Left ventricle myocardium inferior (tissue), 1 donor: ENCODE data around the gene SCAF8. TPM values are rescaled to one million over a fixed set of nuclear protein-coding genes. Genes with fewer than 3 reads are reported as not detected.

Source experiments
- DNase-seq: peaks from one replicate; pipeline ENCODE4 v3.0.0-alpha.2; 2020
- H3K27ac ChIP-seq: fragments of 200-600 bp; replicated peaks from 2 replicates; pipeline ENCODE4 v1.8.0; 2021
- H3K27me3 ChIP-seq: fragments of 200-600 bp; 2 replicates; pipeline ENCODE4 v1.8.0; 2021; ENCODE audit warnings: low read depth
- H3K36me3 ChIP-seq: fragments of 200-600 bp; 2 replicates; pipeline ENCODE4 v1.8.0; 2021
- H3K4me1 ChIP-seq: fragments of 200-600 bp; 2 replicates; pipeline ENCODE4 v1.8.0; 2021
- H3K4me3 ChIP-seq: fragments of 200-600 bp; 2 replicates; pipeline ENCODE4 v1.8.0; 2021; ENCODE audit warnings: mild to moderate bottlenecking, moderate library complexity
- H3K9me3 ChIP-seq: fragments of 200-600 bp; replicated peaks from 2 replicates; pipeline ENCODE4 v1.8.0; 2021
- CTCF ChIP-seq: fragments of 200-600 bp; IDR thresholded peaks from 2 replicates; pipeline ENCODE4 v1.8.0; 2021; ENCODE audit warnings: antibody characterized with exemption, mild to moderate bottlenecking, borderline replicate concordance
- intact Hi-C: fragments of 100-400 bp; cut with micrococcal nuclease; formaldehyde crosslinking; loops from one replicate; pipeline ENCODE4 v1.11.0; 2022
- total RNA-seq: library from RNA; stranded (reverse); fragmentation: NEBNext Ultra II Directional; extraction: Animal tissue kit (Norgen Biotek cat#: 25700); gene quantifications from one replicate; pipeline ENCODE4 v1.2.1, GENCODE V29; 2021
- donor health status: DM: no; HTN: yes; CAD: no; lungs with severe emphysema.

The SCAF8 gene
- total RNA-seq, 1 donor from 2014 or later: 54.2 TPM

GRCh38 chr6:154829970-154830369 lies 96.8 kb downstream of the SCAF8 start:
- no peaks in the 10 kb centered on the region for H3K9me3 ChIP-seq
- H3K4me3 ChIP-seq: no peak overlapping the region
- H3K4me1 ChIP-seq: peaks cover 16% of the 10 kb centered on the region
- H3K27me3 ChIP-seq: no peaks in the 10 kb centered on the region
- no peak overlapping the region for H3K27ac ChIP-seq
- DNase-seq: no peak
- peaks cover 71% of the 10 kb centered on the region for H3K36me3 ChIP-seq
- no peak for TF ChIP-seq CTCF
- intact Hi-C loops: no loop called here

- Histone ChIP-seq H3K9me3 (no peaks in the 10 kb centered on the region), H3K27ac (no peak overlapping the region), H3K4me1 (peaks cover 22% of the 10 kb centered on the region), H3K27me3 (no peaks in the 10 kb centered on the region), H3K36me3 (peaks cover 64% of the 10 kb centered on the region), H3K4me3 (no peak overlapping the region)
- no peak for TF ChIP-seq CTCF
- no peak for DNase-seq
- intact Hi-C loops: no loop called here
These were observed 97.6 kb downstream of the SCAF8 start for GRCh38 chr6:154830771-154831170.

GRCh38 chr6:154835307-154835706 lies 102.1 kb downstream of the SCAF8 start:
- TF ChIP-seq CTCF: no peak

GRCh38 chr6:154839546-154839945 lies 106.3 kb downstream of the SCAF8 start:
- H3K9me3 ChIP-seq: no peaks in the 10 kb centered on the region
- no peaks in the 10 kb centered on the region for H3K27me3 ChIP-seq
- peaks cover 9% of the 10 kb centered on the region for H3K36me3 ChIP-seq
- no peak for TF ChIP-seq CTCF
- intact Hi-C loops: no loop called here
- H3K27ac ChIP-seq: no peak overlapping the region
- DNase-seq: no peak
- H3K4me3 ChIP-seq: no peak overlapping the region
- H3K4me1 ChIP-seq: peaks cover 43% of the 10 kb centered on the region

More at GRCh38 chr6:154835307-154835706, 102.1 kb downstream of the SCAF8 start:
- DNase-seq: no peak
- H3K27me3 ChIP-seq: no peaks in the 10 kb centered on the region
- intact Hi-C loops: no loop called here
- no peak overlapping the region for H3K4me3 ChIP-seq
- peaks cover 35% of the 10 kb centered on the region for H3K36me3 ChIP-seq
- no peak overlapping the region for H3K27ac ChIP-seq
- no peaks in the 10 kb centered on the region for H3K9me3 ChIP-seq
- peaks cover 32% of the 10 kb centered on the region for H3K4me1 ChIP-seq

GRCh38 chr6:154840363-154840762 lies 107.1 kb downstream of the SCAF8 start:
- Histone ChIP-seq H3K27ac (no peak overlapping the region), H3K36me3 (peaks cover 9% of the 10 kb centered on the region), H3K4me3 (no peak overlapping the region), H3K9me3 (no peaks in the 10 kb centered on the region), H3K27me3 (no peaks in the 10 kb centered on the region), H3K4me1 (peaks cover 36% of the 10 kb centered on the region)
- intact Hi-C loops: no loop called here
- DNase-seq: no peak
- no peak for TF ChIP-seq CTCF

- no peak for DNase-seq
- intact Hi-C loops: no loop called here
- no peaks in the 10 kb centered on the region for H3K27me3 ChIP-seq
- no peak overlapping the region for H3K27ac ChIP-seq
- H3K4me1 ChIP-seq: peaks cover 29% of the 10 kb centered on the region
- no peak for TF ChIP-seq CTCF
- peaks cover 9% of the 10 kb centered on the region for H3K36me3 ChIP-seq
- no peak overlapping the region for H3K4me3 ChIP-seq
- no peaks in the 10 kb centered on the region for H3K9me3 ChIP-seq
These were observed 107.9 kb downstream of the SCAF8 start for GRCh38 chr6:154841109-154841508.
